B cell (primary cell): ENCODE data around the gene PDE10A.

ENCODE experiments used
- EZH2 ChIP-seq: IDR thresholded peaks from 2 replicates; pipeline ENCODE4 v1.6.1; 2012; ENCODE audit warnings: borderline replicate concordance, low read depth, mild to moderate bottlenecking, moderate library complexity, low read length; ENCODE audit not compliant: insufficient read depth, poor library complexity, severe bottlenecking
- TF ChIP-seq, protein P1 (sequence below): fragments of 200-600 bp; IDR thresholded peaks from one replicate; pipeline ENCODE4 v1.8.0; 2022; ENCODE audit warnings: antibody characterized with exemption, mild to moderate bottlenecking

DNA sequence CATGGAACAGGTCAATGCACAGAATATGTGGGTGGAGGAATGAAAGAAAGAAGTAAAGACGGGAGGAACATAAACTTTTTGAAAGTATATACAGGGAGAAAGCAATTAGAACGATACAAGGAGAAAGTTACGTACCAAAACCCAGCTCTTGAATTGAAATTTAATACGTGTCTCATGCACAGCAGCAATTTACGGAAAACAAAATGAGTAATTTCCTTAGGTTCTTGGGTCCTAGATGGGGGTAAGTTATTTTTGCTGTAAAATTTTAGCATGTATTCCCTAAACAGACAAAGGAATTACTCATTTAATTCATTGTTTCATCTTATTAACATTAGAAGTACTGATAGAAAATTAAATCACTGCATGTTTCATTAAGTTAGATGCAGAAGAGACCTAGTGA is 75.8 kb downstream of the PDE10A start:
- TF ChIP-seq, protein P1, sequence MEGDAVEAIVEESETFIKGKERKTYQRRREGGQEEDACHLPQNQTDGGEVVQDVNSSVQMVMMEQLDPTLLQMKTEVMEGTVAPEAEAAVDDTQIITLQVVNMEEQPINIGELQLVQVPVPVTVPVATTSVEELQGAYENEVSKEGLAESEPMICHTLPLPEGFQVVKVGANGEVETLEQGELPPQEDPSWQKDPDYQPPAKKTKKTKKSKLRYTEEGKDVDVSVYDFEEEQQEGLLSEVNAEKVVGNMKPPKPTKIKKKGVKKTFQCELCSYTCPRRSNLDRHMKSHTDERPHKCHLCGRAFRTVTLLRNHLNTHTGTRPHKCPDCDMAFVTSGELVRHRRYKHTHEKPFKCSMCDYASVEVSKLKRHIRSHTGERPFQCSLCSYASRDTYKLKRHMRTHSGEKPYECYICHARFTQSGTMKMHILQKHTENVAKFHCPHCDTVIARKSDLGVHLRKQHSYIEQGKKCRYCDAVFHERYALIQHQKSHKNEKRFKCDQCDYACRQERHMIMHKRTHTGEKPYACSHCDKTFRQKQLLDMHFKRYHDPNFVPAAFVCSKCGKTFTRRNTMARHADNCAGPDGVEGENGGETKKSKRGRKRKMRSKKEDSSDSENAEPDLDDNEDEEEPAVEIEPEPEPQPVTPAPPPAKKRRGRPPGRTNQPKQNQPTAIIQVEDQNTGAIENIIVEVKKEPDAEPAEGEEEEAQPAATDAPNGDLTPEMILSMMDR: no peak
- TF ChIP-seq EZH2: no peak
